ENCODE results near the gene NENF. TPM values are rescaled to one million over a fixed set of nuclear protein-coding genes. Genes with fewer than 3 reads are reported as not detected.
A peak's percentile ranks its signal among the peaks of the same experiment; 100 is the strongest.
"Not testable (repeated sequence)": the region's sequence is repeated elsewhere in the genome, so short reads cannot be mapped to it uniquely, and the experiment has no call there.

The NENF gene
- total RNA-seq, result 10 to 100 TPM; 18.9 to 31.8 TPM

GRCh38 chr1:212432661-212433576 lies at the start of gene NENF:
TSS of gene NENF (plus strand) at chr1:212432920. CDS start at chr1:212432944, 24 bp downstream.
- peaks cover 10 to 16% of the 10 kb centered on the region in 2 donors for H3K4me1 Mint-ChIP-seq (ENCODE audit: low read depth in 2 of 2)
- H3K36me3 Mint-ChIP-seq, result no peaks in the 10 kb centered on the region
- DNase-seq (ENCODE audit: low spot score) (peak; percentile 87), ATAC-seq (peak; percentile 100)
- H3K27me3 Mint-ChIP-seq, result no peaks in the 10 kb centered on the region
- peak within 1 kb of the TSS; percentile 74 for H3K4me3 Mint-ChIP-seq
- no peaks in the 10 kb centered on the region for H3K9me3 Mint-ChIP-seq
- peak within 1 kb of the TSS; percentile 46 to 62 for H3K27ac Mint-ChIP-seq

GRCh38 chr1:212386029-212386428 lies 46.7 kb upstream of the NENF start:
- Mint-ChIP-seq H3K4me1 (ENCODE audit: low read depth in 2 of 2) (peaks cover 15 to 28% of the 10 kb centered on the region in 2 donors), H3K4me3 (no peak overlapping the region), H3K9me3 (no peaks in the 10 kb centered on the region), H3K36me3 (peaks cover 21% of the 10 kb centered on the region), H3K27ac (no peak overlapping the region), H3K27me3 (no peaks in the 10 kb centered on the region)
- DNase-seq (ENCODE audit: low spot score) (no peak), ATAC-seq (peak in 1 of 2 donors; percentile 52)

GRCh38 chr1:212388985-212389716 lies 43.6 kb upstream of the NENF start:
- ATAC-seq (no peak), DNase-seq (ENCODE audit: low spot score) (no peak)
- Mint-ChIP-seq H3K4me3 (no peak overlapping the region), H3K27me3 (no peaks in the 10 kb centered on the region), H3K9me3 (no peaks in the 10 kb centered on the region), H3K36me3 (peaks cover 26% of the 10 kb centered on the region), H3K4me1 (ENCODE audit: low read depth in 2 of 2) (peaks cover 25 to 40% of the 10 kb centered on the region in 2 donors), H3K27ac (no peak overlapping the region)

GRCh38 chr1:212395678-212396437 lies 36.9 kb upstream of the NENF start:
- not testable (repeated sequence) for H3K4me3 Mint-ChIP-seq; H3K27me3 Mint-ChIP-seq; DNase-seq (ENCODE audit: low spot score); H3K27ac Mint-ChIP-seq; ATAC-seq; H3K9me3 Mint-ChIP-seq
- H3K36me3 Mint-ChIP-seq, result peaks cover 43% of the 10 kb centered on the region
- H3K4me1 Mint-ChIP-seq (ENCODE audit: low read depth in 2 of 2), result peaks cover 10 to 16% of the 10 kb centered on the region in 2 donors

- H3K4me3 Mint-ChIP-seq, result no peak overlapping the region
- ATAC-seq, result no peak
- H3K4me1 Mint-ChIP-seq (ENCODE audit: low read depth in 2 of 2), result peaks cover 8 to 14% of the 10 kb centered on the region in 2 donors
- H3K27ac Mint-ChIP-seq, result no peak overlapping the region
- H3K9me3 Mint-ChIP-seq, result peaks cover 4% of the 10 kb centered on the region
- peaks cover 39% of the 10 kb centered on the region for H3K36me3 Mint-ChIP-seq
- H3K27me3 Mint-ChIP-seq, result no peaks in the 10 kb centered on the region
- no peak for DNase-seq (ENCODE audit: low spot score)
These were observed 36.1 kb upstream of the NENF start for GRCh38 chr1:212396638-212397037.

GRCh38 chr1:212397171-212397570 lies 35.5 kb upstream of the NENF start:
- Mint-ChIP-seq H3K4me3 (no peak overlapping the region), H3K9me3 (peaks cover 4% of the 10 kb centered on the region), H3K27ac (no peak overlapping the region), H3K36me3 (peaks cover 39% of the 10 kb centered on the region), H3K27me3 (no peaks in the 10 kb centered on the region), H3K4me1 (ENCODE audit: low read depth in 2 of 2) (peaks cover 6 to 13% of the 10 kb centered on the region in 2 donors)
- no peak for ATAC-seq
- DNase-seq (ENCODE audit: low spot score), result no peak

GRCh38 chr1:212401042-212401441 lies 31.7 kb upstream of the NENF start:
- no peak for ATAC-seq
- no peak overlapping the region for H3K27ac Mint-ChIP-seq
- H3K4me1 Mint-ChIP-seq (ENCODE audit: low read depth in 2 of 2), result peaks cover 0 to 10% of the 10 kb centered on the region in 2 donors
- peaks cover 4% of the 10 kb centered on the region for H3K9me3 Mint-ChIP-seq
- H3K36me3 Mint-ChIP-seq, result peaks cover 26% of the 10 kb centered on the region
- DNase-seq (ENCODE audit: low spot score), result no peak
- H3K4me3 Mint-ChIP-seq, result no peak overlapping the region
- no peaks in the 10 kb centered on the region for H3K27me3 Mint-ChIP-seq

GRCh38 chr1:212401838-212402582 lies 30.7 kb upstream of the NENF start:
- Mint-ChIP-seq H3K9me3 (peaks cover 2% of the 10 kb centered on the region), H3K4me3 (no peak overlapping the region), H3K36me3 (peaks cover 17% of the 10 kb centered on the region), H3K27ac (no peak overlapping the region), H3K27me3 (no peaks in the 10 kb centered on the region), H3K4me1 (ENCODE audit: low read depth in 2 of 2) (peaks cover 0 to 10% of the 10 kb centered on the region in 2 donors)
- no peak for ATAC-seq
- no peak for DNase-seq (ENCODE audit: low spot score)

- ATAC-seq (no peak), DNase-seq (ENCODE audit: low spot score) (no peak)
- H3K4me1 Mint-ChIP-seq (ENCODE audit: low read depth in 2 of 2), result peaks cover 0 to 10% of the 10 kb centered on the region in 2 donors
- H3K9me3 Mint-ChIP-seq, result no peaks in the 10 kb centered on the region
- H3K36me3 Mint-ChIP-seq, result peaks cover 9% of the 10 kb centered on the region
- H3K4me3 Mint-ChIP-seq, result no peak overlapping the region
- H3K27ac Mint-ChIP-seq, result no peak overlapping the region
- no peaks in the 10 kb centered on the region for H3K27me3 Mint-ChIP-seq
These were observed 29.9 kb upstream of the NENF start for GRCh38 chr1:212402666-212403321.

- no peak for ATAC-seq
- H3K4me1 Mint-ChIP-seq (ENCODE audit: low read depth in 2 of 2), result peaks cover 22 to 29% of the 10 kb centered on the region in 2 donors
- H3K27me3 Mint-ChIP-seq, result no peaks in the 10 kb centered on the region
- DNase-seq (ENCODE audit: low spot score), result no peak
- H3K27ac Mint-ChIP-seq, result no peak overlapping the region
- no peak overlapping the region for H3K4me3 Mint-ChIP-seq
- no peaks in the 10 kb centered on the region for H3K9me3 Mint-ChIP-seq
- H3K36me3 Mint-ChIP-seq, result peaks cover 10% of the 10 kb centered on the region
These were observed 22.4 kb upstream of the NENF start for GRCh38 chr1:212410231-212410820.

GRCh38 chr1:212412374-212412773 lies 20.3 kb upstream of the NENF start:
- no peak for ATAC-seq
- DNase-seq (ENCODE audit: low spot score), result no peak
- Mint-ChIP-seq H3K27me3 (no peaks in the 10 kb centered on the region), H3K36me3 (peaks cover 10% of the 10 kb centered on the region), H3K4me1 (ENCODE audit: low read depth in 2 of 2) (peaks cover 31 to 44% of the 10 kb centered on the region in 2 donors), H3K4me3 (no peak overlapping the region), H3K9me3 (no peaks in the 10 kb centered on the region), H3K27ac (no peak overlapping the region)

GRCh38 chr1:212413902-212414327 lies 18.8 kb upstream of the NENF start:
- Mint-ChIP-seq H3K36me3 (peaks cover 9% of the 10 kb centered on the region), H3K9me3 (no peaks in the 10 kb centered on the region), H3K27ac (peak overlapping the region; percentile 69 to 88), H3K4me3 (peak overlapping the region; percentile 100), H3K4me1 (ENCODE audit: low read depth in 2 of 2) (peaks cover 31 to 44% of the 10 kb centered on the region in 2 donors), H3K27me3 (no peaks in the 10 kb centered on the region)
- DNase-seq (ENCODE audit: low spot score) (no peak), ATAC-seq (peak; percentile 17 to 28)
